Caco-2 (cell line): ENCODE measurements around the gene STX17. TPM values are rescaled to one million over a fixed set of nuclear protein-coding genes. Genes with fewer than 3 reads are reported as not detected.

Experiments
- BruUV-seq: library from RNA; stranded (reverse); fragments of 400-500 nt; replicated peaks from 2 replicates; lab custom pipeline; 2021; lab: Mats Ljungman, UMichigan
- CTCF ChIA-PET: fragments of 300-600 bp; sonication (Branson Sonifier 250); formaldehyde crosslinking; loops from one replicate; lab custom pipeline; 2022; ENCODE audit warnings: antibody characterized with exemption; lab: Charles Lee
- POLR2A ChIA-PET: fragments of 300-600 bp; sonication (Branson Sonifier 250); formaldehyde crosslinking; loops from one replicate; lab custom pipeline; 2022; ENCODE audit warnings: antibody characterized with exemption; lab: Charles Lee
- DNase-seq, 2 experiments: peaks; one replicate each; pipeline versions ENCODE4 v3.0.0 to v3.0.0-alpha.2; 2020 to 2022
- H3K27me3 ChIP-seq: replicated peaks from 2 replicates; pipeline ENCODE4 v1.6.0; 2011; ENCODE audit warnings: low read length; ENCODE audit not compliant: control insufficient read depth, insufficient read depth
- H3K36me3 ChIP-seq: 2 replicates; pipeline ENCODE4 v1.5.1; 2011; ENCODE audit warnings: low read length; ENCODE audit not compliant: control insufficient read depth, insufficient read depth
- H3K4me1 ChIP-seq: fragments of 250-450 bp; sonication (Bioruptor Pico); 2 replicates; pipeline ENCODE4 v1.5.1; 2020; ENCODE audit warnings: mild to moderate bottlenecking
- H3K4me3 ChIP-seq: 2 replicates; pipeline ENCODE4 v1.5.1; 2011; ENCODE audit warnings: low read depth, mild to moderate bottlenecking, control low read depth, low read length
- H3K9me3 ChIP-seq: fragments of 250-450 bp; sonication (Bioruptor Pico); 2 replicates; pipeline ENCODE4 v1.5.1; 2020; ENCODE audit warnings: mild to moderate bottlenecking, moderate library complexity
- H3K27ac Mint-ChIP-seq: one replicate; pipeline ENCODE4 v1.8.0; 2022; ENCODE audit warnings: mixed read lengths; ENCODE audit not compliant: unreplicated experiment
- H3K27me3 Mint-ChIP-seq: one replicate; pipeline ENCODE4 v1.8.0; 2022; ENCODE audit warnings: mixed read lengths; ENCODE audit not compliant: insufficient read depth, unreplicated experiment
- H3K36me3 Mint-ChIP-seq: one replicate; pipeline ENCODE4 v1.8.0; 2022; ENCODE audit warnings: mild to moderate bottlenecking, mixed read lengths; ENCODE audit not compliant: insufficient read depth, unreplicated experiment
- H3K4me1 Mint-ChIP-seq: one replicate; pipeline ENCODE4 v1.8.0; 2022; ENCODE audit warnings: low read depth, mixed read lengths; ENCODE audit not compliant: unreplicated experiment
- H3K4me3 Mint-ChIP-seq: one replicate; pipeline ENCODE4 v1.8.0; 2022; ENCODE audit warnings: mild to moderate bottlenecking, moderate library complexity, mixed read lengths; ENCODE audit not compliant: unreplicated experiment
- H3K9me3 Mint-ChIP-seq: one replicate; pipeline ENCODE4 v1.8.0; 2022; ENCODE audit warnings: mixed read lengths; ENCODE audit not compliant: unreplicated experiment
- CTCF ChIP-seq, 2 experiments: fragments of 200-600 bp in 1 of 2; IDR thresholded peaks; 1 replicate in 1 of 2; 2 replicates in 1 of 2; pipeline versions ENCODE4 v1.5.1 to v1.8.0; 2011 to 2022; ENCODE audit warnings: antibody characterized with exemption in 1 of 2, control low read depth in 1 of 2, inconsistent platforms in 1 of 2, low read depth in 1 of 2, low read length in 1 of 2, mild to moderate bottlenecking in 1 of 2, moderate library complexity in 1 of 2; ENCODE audit not compliant: insufficient read depth in 1 of 2, severe bottlenecking in 1 of 2, unreplicated experiment in 1 of 2
- intact Hi-C: fragments of 100-400 bp; cut with micrococcal nuclease; formaldehyde crosslinking; loops from one replicate; pipeline ENCODE4 v1.10.0; 2022; ENCODE audit not compliant: unreplicated experiment
- total RNA-seq: library from RNA; stranded (reverse); gene quantifications from 2 replicates; pipeline ENCODE4 v1.2.3, GENCODE V29; 2022

Gene STX17
- total RNA-seq, 1 experiment from 2014 or later = 40.2 TPM

- CTCF ChIA-PET = no interaction called here
- Mint-ChIP-seq H3K27me3 (no peaks in the 10 kb centered on the region), H3K9me3 (no peaks in the 10 kb centered on the region), H3K4me1 (no peaks in the 10 kb centered on the region), H3K36me3 (no peaks in the 10 kb centered on the region), H3K27ac (no peak overlapping the region), H3K4me3 (no peak overlapping the region)
- H3K4me1 ChIP-seq = no peaks in the 10 kb centered on the region
- DNase-seq = no peak
- TF ChIP-seq CTCF (IDR thresholded peaks at IDR 0.05; ENCODE audit: insufficient read depth in 1 of 2, low read depth in 1 of 2, low read length in 1 of 2, severe bottlenecking in 1 of 2, unreplicated experiment in 1 of 2) = no peak
- POLR2A ChIA-PET = no interaction called here
- no peaks in the 10 kb centered on the region for H3K27me3 ChIP-seq
- no peaks in the 10 kb centered on the region for H3K36me3 ChIP-seq
- H3K9me3 ChIP-seq = no peaks in the 10 kb centered on the region
- BruUV-seq = no TSS peak
- intact Hi-C loops = no loop called here
- H3K4me3 ChIP-seq = no peak overlapping the region
These were observed 24.7 kb upstream of the STX17 start for GRCh38 chr9:99881769-99882168.

GRCh38 chr9:99885747-99886146 is 20.7 kb upstream of the STX17 start:
- H3K9me3 ChIP-seq = no peaks in the 10 kb centered on the region
- no TSS peak for BruUV-seq
- H3K4me3 Mint-ChIP-seq = no peak overlapping the region
- no peak overlapping the region for H3K4me3 ChIP-seq
- CTCF ChIA-PET = no interaction called here
- intact Hi-C loops = no loop called here
- no peaks in the 10 kb centered on the region for H3K36me3 Mint-ChIP-seq
- no peak for TF ChIP-seq CTCF (IDR thresholded peaks at IDR 0.05; ENCODE audit: insufficient read depth in 1 of 2, low read depth in 1 of 2, low read length in 1 of 2, severe bottlenecking in 1 of 2, unreplicated experiment in 1 of 2)
- H3K27me3 Mint-ChIP-seq = no peaks in the 10 kb centered on the region
- no peak overlapping the region for H3K27ac Mint-ChIP-seq
- H3K9me3 Mint-ChIP-seq = no peaks in the 10 kb centered on the region
- H3K4me1 ChIP-seq = no peaks in the 10 kb centered on the region
- no peaks in the 10 kb centered on the region for H3K27me3 ChIP-seq
- no peaks in the 10 kb centered on the region for H3K4me1 Mint-ChIP-seq
- POLR2A ChIA-PET = no interaction called here
- no peak for DNase-seq
- no peaks in the 10 kb centered on the region for H3K36me3 ChIP-seq

GRCh38 chr9:99889120-99889519 is 17.3 kb upstream of the STX17 start:
- Mint-ChIP-seq H3K27ac (no peak overlapping the region), H3K4me3 (no peak overlapping the region), H3K27me3 (peaks cover 10% of the 10 kb centered on the region), H3K4me1 (no peaks in the 10 kb centered on the region), H3K36me3 (no peaks in the 10 kb centered on the region), H3K9me3 (no peaks in the 10 kb centered on the region)
- H3K9me3 ChIP-seq = no peaks in the 10 kb centered on the region
- H3K36me3 ChIP-seq = no peaks in the 10 kb centered on the region
- no peaks in the 10 kb centered on the region for H3K27me3 ChIP-seq
- ChIA-PET CTCF (no interaction called here), POLR2A (no interaction called here)
- H3K4me3 ChIP-seq = no peak overlapping the region
- no peak for TF ChIP-seq CTCF (IDR thresholded peaks at IDR 0.05; ENCODE audit: insufficient read depth in 1 of 2, low read depth in 1 of 2, low read length in 1 of 2, severe bottlenecking in 1 of 2, unreplicated experiment in 1 of 2)
- DNase-seq = no peak
- no TSS peak for BruUV-seq
- intact Hi-C loops = no loop called here
- H3K4me1 ChIP-seq = no peaks in the 10 kb centered on the region
